Muscle of arm (tissue), 12 donors: Measurements from ENCODE around the gene ARHGEF28. TPM values are rescaled to one million over a fixed set of nuclear protein-coding genes. Genes with fewer than 3 reads are reported as not detected.

Source experiments
- DNase-seq: peaks from one replicate; pipeline ENCODE4 v3.0.0-alpha.2; 2013
- polyA plus RNA-seq, 12 donors: library from polyadenylated mRNA; unstranded; fragments of 120-200 nt; gene quantifications; one replicate each; pipeline ENCODE4 v1.2.1, GENCODE V29; 2013; ENCODE audit not compliant: insufficient read length in 12 of 12

Gene ARHGEF28
- polyA plus RNA-seq, 12 donors: 2.0 to 13.4 (median 4.1) TPM; not detected in 1

GRCh38 chr5:73780302-73781080 is 154.5 kb downstream of the ARHGEF28 start:
- no peak for DNase-seq

GRCh38 chr5:73781107-73781768 is 155.2 kb downstream of the ARHGEF28 start:
- no peak for DNase-seq

- no peak for DNase-seq
Measured at GRCh38 chr5:73783828-73784227, 157.8 kb downstream of the ARHGEF28 start.

- no peak for DNase-seq
Measured at GRCh38 chr5:73786043-73786831, 160.2 kb downstream of the ARHGEF28 start.

- peak; percentile 17 for DNase-seq
Measured at GRCh38 chr5:73789851-73790281, 163.9 kb downstream of the ARHGEF28 start.

- DNase-seq: no peak
Measured at GRCh38 chr5:73791389-73791788, 165.4 kb downstream of the ARHGEF28 start.

- DNase-seq: peak; percentile 70
Measured at GRCh38 chr5:73792687-73793320, 166.8 kb downstream of the ARHGEF28 start.

GRCh38 chr5:73793911-73794310 is 167.9 kb downstream of the ARHGEF28 start:
- DNase-seq: no peak

- peak; percentile 15 for DNase-seq
Measured at GRCh38 chr5:73796164-73797131, 170.5 kb downstream of the ARHGEF28 start.

- no peak for DNase-seq
Measured at GRCh38 chr5:73797132-73797510, 171.1 kb downstream of the ARHGEF28 start.

GRCh38 chr5:73799401-73799972 is 173.5 kb downstream of the ARHGEF28 start:
- DNase-seq: no peak

GRCh38 chr5:73801686-73802085 is 175.7 kb downstream of the ARHGEF28 start:
- DNase-seq: no peak

GRCh38 chr5:73805449-73805848 is 179.5 kb downstream of the ARHGEF28 start:
- DNase-seq: no peak

GRCh38 chr5:73808911-73809310 is 182.9 kb downstream of the ARHGEF28 start:
- DNase-seq: no peak

- no peak for DNase-seq
Measured at GRCh38 chr5:73810429-73810828, 184.4 kb downstream of the ARHGEF28 start.

GRCh38 chr5:73812457-73812856 is 186.5 kb downstream of the ARHGEF28 start:
- no peak for DNase-seq

GRCh38 chr5:73812962-73813588 is 187.1 kb downstream of the ARHGEF28 start:
- DNase-seq: no peak

- DNase-seq: no peak
Measured at GRCh38 chr5:73814233-73814846, 188.3 kb downstream of the ARHGEF28 start.

GRCh38 chr5:73815631-73816030 is 189.6 kb downstream of the ARHGEF28 start:
- DNase-seq: no peak
